Measurements from ENCODE around the gene IGFBP2. TPM values are rescaled to one million over a fixed set of nuclear protein-coding genes. Genes with fewer than 3 reads are reported as not detected.

Gene IGFBP2
- total RNA-seq, 1 donor from 2014 or later: 56.2 TPM

GRCh38 chr2:216700781-216701180 lies 67.6 kb downstream of the IGFBP2 start:
- DNase-seq (ENCODE audit: low read depth in 2 of 2): no peak

DNA sequence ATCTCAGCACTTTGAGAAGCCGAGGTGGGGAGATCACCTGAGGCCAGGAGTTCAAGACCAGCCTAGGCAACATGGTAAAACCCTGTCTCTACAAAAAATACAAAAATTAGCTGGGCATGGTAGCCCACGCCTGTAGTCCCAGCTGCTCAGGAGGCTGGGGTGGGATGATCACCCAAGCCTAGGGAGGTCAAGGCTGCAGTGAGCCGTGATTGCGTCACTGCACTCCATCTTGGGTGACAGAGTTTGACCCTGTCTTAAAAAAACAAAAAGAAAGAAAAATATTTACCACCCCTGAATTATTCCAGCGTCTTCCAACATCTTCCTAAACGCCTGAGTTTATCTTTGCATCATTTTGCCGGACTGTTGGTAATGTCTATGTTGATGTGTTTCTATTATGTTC lies 68.3 kb downstream of the IGFBP2 start:
- DNase-seq (ENCODE audit: low read depth in 2 of 2): no peak

DNA sequence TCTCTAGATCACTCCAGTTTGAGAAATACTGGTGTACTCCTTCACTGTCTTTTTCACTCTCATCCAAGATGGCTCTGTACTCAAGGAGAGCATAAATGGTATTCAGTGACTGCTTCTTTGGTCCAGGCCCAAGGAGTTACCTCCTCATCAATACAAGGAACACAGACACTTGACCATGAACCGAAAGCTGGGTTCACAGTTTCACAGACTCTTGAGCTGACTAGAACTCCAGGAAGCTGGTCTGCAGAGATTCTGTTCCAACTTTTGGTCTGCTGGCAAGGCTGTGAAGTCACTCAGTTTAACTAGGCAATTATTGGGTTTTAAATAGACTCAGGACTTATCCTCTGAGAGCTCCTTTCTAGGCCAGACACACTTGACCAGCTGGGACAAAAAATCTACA lies 69.5 kb downstream of the IGFBP2 start:
- no peak for DNase-seq (ENCODE audit: low read depth in 2 of 2)

DNA sequence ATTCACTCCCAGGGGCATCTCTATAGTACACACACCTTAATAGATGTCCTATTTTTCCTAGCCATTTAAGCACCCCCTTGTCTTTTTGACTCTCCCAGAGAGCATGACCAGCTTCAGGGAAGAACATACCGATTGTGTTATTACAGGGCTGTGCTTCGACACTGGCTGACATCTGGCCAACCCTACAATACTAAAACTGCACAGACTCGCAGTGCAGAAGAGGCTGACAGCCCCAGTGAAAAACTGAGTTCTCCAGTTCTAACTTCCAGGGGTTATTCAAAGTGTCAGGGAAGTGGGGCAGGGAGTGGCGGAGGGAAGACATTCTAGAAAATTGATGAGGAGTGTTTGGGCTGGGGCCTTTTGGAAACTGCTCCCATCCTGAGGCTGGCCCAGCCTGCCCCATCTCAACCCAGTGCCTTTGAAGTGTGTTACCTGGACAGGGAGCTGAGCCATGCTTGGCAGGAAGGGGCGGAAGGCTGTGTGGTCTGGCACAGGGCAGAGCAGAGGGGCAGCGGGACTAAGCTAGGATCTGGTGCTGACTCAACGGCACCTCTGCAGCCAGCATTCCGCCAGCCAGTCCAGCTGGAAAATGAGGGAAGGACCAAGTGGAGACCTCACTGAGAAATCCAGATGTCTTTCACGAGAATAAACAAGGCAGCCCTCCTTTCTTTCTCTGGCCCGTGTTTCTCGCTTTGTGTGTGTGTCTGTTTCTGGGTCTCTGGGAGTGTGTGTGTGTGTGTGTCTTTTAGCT lies 77.5 kb downstream of the IGFBP2 start:
- no peak for DNase-seq (ENCODE audit: low read depth in 2 of 2)

DNA sequence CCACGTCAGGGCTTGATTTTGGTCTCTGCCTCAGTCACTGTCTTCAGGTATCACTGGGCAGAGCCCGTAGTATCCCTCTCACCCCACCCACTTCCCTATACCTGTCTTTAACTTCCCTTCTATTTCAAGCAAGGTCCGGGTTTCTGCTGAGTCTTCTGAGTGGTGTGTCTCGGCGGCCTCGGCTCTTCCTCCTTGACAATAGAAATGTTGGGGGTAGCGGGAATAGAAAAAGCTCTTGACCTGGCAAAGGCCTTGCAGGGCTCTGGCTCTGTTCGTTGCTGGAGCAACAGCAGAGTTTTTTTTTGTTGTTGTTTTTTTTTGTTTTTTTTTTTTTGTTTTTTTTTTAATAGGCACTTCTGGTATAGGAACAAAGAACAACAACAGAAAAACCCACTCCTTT lies 78.1 kb downstream of the IGFBP2 start:
- DNase-seq (ENCODE audit: low read depth in 2 of 2): no peak

GRCh38 chr2:216713691-216714336 lies 80.6 kb downstream of the IGFBP2 start:
- DNase-seq (ENCODE audit: low read depth in 2 of 2): peak in 1 of 2 donors; percentile 43

Other genes starting within 250 kb of the IGFBP2 start
- gene SMARCAL1, start 220.9 kb upstream of the IGFBP2 start, total RNA-seq: 9.6 and 11.9 TPM in 2 replicates
- gene RPL37A, start 134.6 kb upstream of the IGFBP2 start, total RNA-seq: 2,466 and 3,465 TPM in 2 replicates
- gene IGFBP5, start 62.1 kb downstream of the IGFBP2 start, total RNA-seq: 0.20 and 5.0 TPM in 2 replicates
- gene TNP1, start 226.6 kb downstream of the IGFBP2 start, total RNA-seq: not detected in 2 replicates